ENCODE results near the gene DNAAF5. TPM values are rescaled to one million over a fixed set of nuclear protein-coding genes. Genes with fewer than 3 reads are reported as not detected.

Gene DNAAF5
- total and polyA plus RNA-seq, 2 of the 13 experiments (the other 11 are each of a cell fraction or from before 2014, with no cell fraction given): 11.9 to 21.5 TPM

GRCh38 chr7:816751-817671 lies 90.5 kb downstream of the DNAAF5 start (continued):
- TF ChIP-seq SKI (IDR thresholded peaks at IDR 0.05; ENCODE audit: partially characterized antibody) (no peak), MAFF (IDR thresholded peaks at IDR 0.05; ENCODE audit: low read depth, low read length) (no peak), IRF9 (CRISPR knock-in tag; IDR thresholded peaks at IDR 0.05; ENCODE audit: borderline replicate concordance) (peak; percentile 45; the same call in 1 of the 2 replicates), MXI1 (IDR thresholded peaks at IDR 0.05; ENCODE audit: borderline replicate concordance, low read depth, low read length) (peak; percentile 10; the same call in 1 of the 3 replicates), ZMYM4 (CRISPR knock-in tag; IDR thresholded peaks at IDR 0.05) (no peak), ASH2L (IDR thresholded peaks at IDR 0.05; ENCODE audit: insufficient read length, low read depth, low read length) (peak; percentile 30), NFATC3 (CRISPR knock-in tag; IDR thresholded peaks at IDR 0.05) (0 out of 2 replicates have a peak, but pooled peaks have one; percentile 72), ZNF276 (CRISPR knock-in tag; IDR thresholded peaks at IDR 0.05; ENCODE audit: low read depth) (0 out of 2 replicates have a peak, but pooled peaks have one; percentile 19), ZNF546 (CRISPR knock-in tag; conservative IDR thresholded peaks at IDR 0.05) (peak; percentile 26; the same call in 1 of the 2 replicates), UBTF (CRISPR knock-in tag; IDR thresholded peaks at IDR 0.05) (peak; percentile 65), PBX2 (CRISPR knock-in tag; IDR thresholded peaks at IDR 0.05) (no peak), ZNF740 (CRISPR knock-in tag; IDR thresholded peaks at IDR 0.05) (no peak), PHF8 (CRISPR knock-in tag; IDR thresholded peaks at IDR 0.05) (peak; percentile 40), HNF1B (CRISPR knock-in tag; IDR thresholded peaks at IDR 0.05) (0 out of 2 replicates have a peak, but pooled peaks have one; percentile 34), ZNF263 (CRISPR knock-in tag; IDR thresholded peaks at IDR 0.05) (peak; percentile 76), ZNF800 (CRISPR knock-in tag; IDR thresholded peaks at IDR 0.05) (peak; percentile 74), MZF1 (CRISPR knock-in tag; IDR thresholded peaks at IDR 0.05; ENCODE audit: borderline replicate concordance) (no peak)

Measured in HepG2 (cell line).